NB4 (cell line): ENCODE data around the gene KDSR.

Experiments used
- CTCF ChIP-seq: IDR thresholded peaks from one replicate; pipeline ENCODE4 v1.5.1; 2012; ENCODE audit warnings: low read depth, low read length
- MAX ChIP-seq: IDR thresholded peaks from 2 replicates; pipeline ENCODE4 v1.6.1; 2011; ENCODE audit warnings: low read depth, low read length
- MYC ChIP-seq: IDR thresholded peaks from 2 replicates; pipeline ENCODE4 v1.6.1; 2011; ENCODE audit warnings: low read depth, low read length
- POLR2A ChIP-seq: IDR thresholded peaks from 2 replicates; pipeline ENCODE4 v1.6.1; 2011; ENCODE audit warnings: mild to moderate bottlenecking; ENCODE audit not compliant: insufficient read length; ENCODE audit errors: extremely low read depth

GRCh38 chr18:63329431-63330145 is 37.4 kb downstream of the KDSR start:
- TF ChIP-seq POLR2A (no peak), CTCF (no peak), MYC (no peak), MAX (no peak)
